ENCODE results near the gene ECT2L.

Gene ECT2L

DNA sequence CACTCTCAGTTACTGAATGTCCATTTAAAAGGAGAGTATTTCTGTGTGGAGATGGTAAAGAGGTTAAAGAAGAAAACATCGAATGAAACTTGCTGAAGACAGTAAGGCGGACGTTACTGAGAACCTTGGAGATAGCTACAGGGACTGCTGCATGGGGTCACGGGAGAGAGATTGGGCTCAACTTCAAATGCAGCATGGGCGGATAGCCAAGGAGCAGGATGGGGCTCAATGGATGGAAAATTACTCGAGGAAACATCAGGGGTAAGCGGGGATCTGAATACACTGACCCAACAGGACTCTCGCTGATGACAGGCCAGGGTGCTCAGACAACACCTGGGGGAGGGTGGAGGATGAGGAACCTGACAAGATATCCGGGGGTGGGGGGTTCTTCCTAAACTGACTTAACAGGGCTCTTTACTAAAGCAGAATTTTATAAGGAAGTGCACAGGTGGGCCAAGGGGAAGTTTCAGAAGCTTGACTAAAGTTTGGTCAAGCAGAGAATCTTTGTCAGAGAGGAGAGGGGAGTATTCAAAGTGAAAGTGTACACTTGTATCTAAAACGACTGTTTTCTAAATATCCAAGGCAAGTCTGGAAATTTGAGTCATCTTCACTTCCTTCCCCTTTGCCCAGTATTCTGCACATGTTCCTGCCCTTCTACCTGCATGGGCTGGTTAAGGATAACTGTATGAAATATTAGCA lies 22.8 kb downstream of the ECT2L start:
- no peak overlapping the region for H3K4me3 ChIP-seq (ENCODE audit: severe bottlenecking)

DNA sequence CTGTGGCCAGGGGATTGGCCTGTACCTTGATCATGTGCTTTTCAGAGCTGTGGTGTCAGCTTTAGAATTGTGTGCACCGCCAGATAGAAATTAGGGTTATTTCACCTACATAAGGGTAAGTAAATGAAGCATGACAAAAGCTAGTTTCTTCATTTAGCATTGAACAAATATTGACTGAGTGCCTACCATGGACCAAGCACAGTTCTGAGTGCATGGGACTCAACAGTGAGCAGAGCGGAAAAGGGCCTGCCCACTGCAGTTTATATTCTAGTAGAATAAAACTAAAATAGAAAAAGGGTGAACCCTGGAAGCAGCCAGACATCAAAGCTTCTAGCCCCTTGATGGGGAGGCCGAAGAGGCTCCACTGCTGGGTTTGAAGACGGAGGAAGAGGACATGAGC lies 25.6 kb downstream of the ECT2L start:
- Histone ChIP-seq H3K4me1 (ENCODE audit: insufficient read depth, poor library complexity, severe bottlenecking) (peaks cover 29% of the 10 kb centered on the region), H3K27ac (ENCODE audit: poor library complexity, severe bottlenecking) (no peak overlapping the region), H3K36me3 (ENCODE audit: low read depth) (no peaks in the 10 kb centered on the region; the same call in 1 of the 2 replicates), H3K4me3 (ENCODE audit: severe bottlenecking) (no peak overlapping the region), H3K27me3 (ENCODE audit: insufficient read depth, poor library complexity, severe bottlenecking) (no peaks in the 10 kb centered on the region), H3K9me3 (ENCODE audit: severe bottlenecking) (no peaks in the 10 kb centered on the region)
- no peak for ATAC-seq (ENCODE audit: low read depth)
- DNase-seq (ENCODE audit: low spot score), result no peak
- TF ChIP-seq, protein P1, sequence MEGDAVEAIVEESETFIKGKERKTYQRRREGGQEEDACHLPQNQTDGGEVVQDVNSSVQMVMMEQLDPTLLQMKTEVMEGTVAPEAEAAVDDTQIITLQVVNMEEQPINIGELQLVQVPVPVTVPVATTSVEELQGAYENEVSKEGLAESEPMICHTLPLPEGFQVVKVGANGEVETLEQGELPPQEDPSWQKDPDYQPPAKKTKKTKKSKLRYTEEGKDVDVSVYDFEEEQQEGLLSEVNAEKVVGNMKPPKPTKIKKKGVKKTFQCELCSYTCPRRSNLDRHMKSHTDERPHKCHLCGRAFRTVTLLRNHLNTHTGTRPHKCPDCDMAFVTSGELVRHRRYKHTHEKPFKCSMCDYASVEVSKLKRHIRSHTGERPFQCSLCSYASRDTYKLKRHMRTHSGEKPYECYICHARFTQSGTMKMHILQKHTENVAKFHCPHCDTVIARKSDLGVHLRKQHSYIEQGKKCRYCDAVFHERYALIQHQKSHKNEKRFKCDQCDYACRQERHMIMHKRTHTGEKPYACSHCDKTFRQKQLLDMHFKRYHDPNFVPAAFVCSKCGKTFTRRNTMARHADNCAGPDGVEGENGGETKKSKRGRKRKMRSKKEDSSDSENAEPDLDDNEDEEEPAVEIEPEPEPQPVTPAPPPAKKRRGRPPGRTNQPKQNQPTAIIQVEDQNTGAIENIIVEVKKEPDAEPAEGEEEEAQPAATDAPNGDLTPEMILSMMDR (IDR thresholded peaks at IDR 0.05; ENCODE audit: poor library complexity, severe bottlenecking), result no peak

More for the DNA sequence above, 22.8 kb downstream of the ECT2L start:
- DNase-seq (ENCODE audit: low spot score), result no peak
- Histone ChIP-seq H3K27me3 (ENCODE audit: insufficient read depth, poor library complexity, severe bottlenecking) (no peaks in the 10 kb centered on the region), H3K4me1 (ENCODE audit: insufficient read depth, poor library complexity, severe bottlenecking) (peaks cover 38% of the 10 kb centered on the region), H3K27ac (ENCODE audit: poor library complexity, severe bottlenecking) (peak overlapping the region; percentile 85), H3K9me3 (ENCODE audit: severe bottlenecking) (no peaks in the 10 kb centered on the region), H3K36me3 (ENCODE audit: low read depth) (no peaks in the 10 kb centered on the region; the same call in 1 of the 2 replicates)
- TF ChIP-seq, protein P1 (IDR thresholded peaks at IDR 0.05; ENCODE audit: poor library complexity, severe bottlenecking), result no peak
- ATAC-seq (ENCODE audit: low read depth), result no peak

DNA sequence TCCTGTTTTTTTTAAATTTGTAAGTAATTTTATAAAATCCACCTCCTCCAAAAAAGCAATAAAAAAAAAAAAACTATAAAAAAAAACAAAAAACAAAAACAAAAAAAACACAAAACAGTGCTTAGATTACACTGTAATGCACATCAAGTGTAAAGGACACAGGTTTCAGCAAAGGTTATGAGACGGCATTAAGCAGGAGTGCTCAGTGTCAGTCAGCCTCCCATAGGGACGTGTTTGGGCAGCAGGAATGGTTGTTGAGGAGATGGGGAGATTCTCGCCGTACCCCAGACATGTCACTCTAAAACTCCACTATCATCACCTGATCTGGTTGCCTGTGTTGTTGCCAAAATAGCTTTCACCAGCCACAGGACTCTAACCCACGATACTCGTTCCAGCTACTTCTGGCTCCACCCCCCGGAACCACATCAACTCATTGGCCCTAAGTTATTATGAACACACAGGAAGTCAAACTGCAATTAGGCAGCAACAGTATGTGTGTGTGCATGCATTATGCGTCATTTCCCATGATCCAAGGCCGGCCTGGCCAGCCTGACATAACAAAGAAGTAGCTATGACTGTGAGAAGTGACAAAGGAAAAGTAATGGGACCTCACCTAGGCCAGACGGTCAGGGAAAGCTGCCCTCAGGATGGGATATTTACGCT lies 28.7 kb downstream of the ECT2L start:
- no peaks in the 10 kb centered on the region for H3K9me3 ChIP-seq (ENCODE audit: severe bottlenecking)
- no peaks in the 10 kb centered on the region for H3K36me3 ChIP-seq (ENCODE audit: low read depth)
- TF ChIP-seq, protein P1 (IDR thresholded peaks at IDR 0.05; ENCODE audit: poor library complexity, severe bottlenecking), result no peak
- peaks cover 3% of the 10 kb centered on the region for H3K4me1 ChIP-seq (ENCODE audit: insufficient read depth, poor library complexity, severe bottlenecking)
- no peak overlapping the region for H3K27ac ChIP-seq (ENCODE audit: poor library complexity, severe bottlenecking)
- no peak overlapping the region for H3K4me3 ChIP-seq (ENCODE audit: severe bottlenecking)
- ATAC-seq (ENCODE audit: low read depth) (no peak), DNase-seq (ENCODE audit: low spot score) (no peak)
- no peaks in the 10 kb centered on the region for H3K27me3 ChIP-seq (ENCODE audit: insufficient read depth, poor library complexity, severe bottlenecking)

DNA sequence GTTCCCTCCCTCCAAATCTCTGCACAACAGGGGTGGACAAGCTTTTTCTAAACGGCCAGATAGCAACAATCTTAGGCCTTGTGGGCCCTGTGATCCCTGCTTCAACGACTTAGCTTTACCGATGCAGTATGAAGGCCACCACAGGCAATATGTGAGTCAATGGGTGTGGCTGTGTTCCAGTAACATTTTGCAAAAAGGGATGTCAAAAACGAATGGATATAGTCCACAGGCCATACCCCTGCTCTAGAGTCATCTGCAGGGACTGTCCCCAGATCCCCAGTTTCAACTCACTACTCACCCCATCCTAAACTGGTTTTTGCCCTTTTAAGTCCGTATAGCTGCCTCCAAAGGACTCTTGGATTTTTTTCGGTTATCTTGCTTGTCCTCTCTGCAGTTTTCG lies 34.4 kb downstream of the ECT2L start:
- Histone ChIP-seq H3K4me1 (ENCODE audit: insufficient read depth, poor library complexity, severe bottlenecking) (no peaks in the 10 kb centered on the region), H3K27ac (ENCODE audit: poor library complexity, severe bottlenecking) (no peak overlapping the region), H3K4me3 (ENCODE audit: severe bottlenecking) (no peak overlapping the region), H3K9me3 (ENCODE audit: severe bottlenecking) (no peaks in the 10 kb centered on the region), H3K36me3 (ENCODE audit: low read depth) (no peaks in the 10 kb centered on the region), H3K27me3 (ENCODE audit: insufficient read depth, poor library complexity, severe bottlenecking) (no peaks in the 10 kb centered on the region)
- TF ChIP-seq, protein P1 (IDR thresholded peaks at IDR 0.05; ENCODE audit: poor library complexity, severe bottlenecking), result no peak
- ATAC-seq (ENCODE audit: low read depth) (no peak), DNase-seq (ENCODE audit: low spot score) (no peak)

DNA sequence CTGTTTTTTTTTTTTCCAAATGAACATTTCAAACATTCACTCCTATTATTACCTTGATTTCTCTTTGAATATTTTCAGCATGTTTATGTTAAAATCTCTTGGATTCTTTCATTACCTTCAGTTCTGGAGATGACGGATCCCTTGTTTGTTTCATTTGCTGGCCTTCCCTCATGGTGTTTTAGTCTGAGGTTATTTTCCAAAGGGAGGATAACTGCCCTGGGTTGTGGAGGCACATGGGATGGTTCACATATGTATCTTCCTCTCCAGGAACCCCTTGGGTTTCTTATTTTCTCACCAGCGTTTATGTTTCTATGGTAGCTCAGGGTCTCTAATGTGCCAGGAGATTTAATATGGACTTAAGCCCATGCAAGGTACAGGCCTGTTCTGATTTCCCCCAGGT lies 36.3 kb downstream of the ECT2L start:
- Histone ChIP-seq H3K4me3 (ENCODE audit: severe bottlenecking) (no peak overlapping the region), H3K36me3 (ENCODE audit: low read depth) (no peaks in the 10 kb centered on the region), H3K27ac (ENCODE audit: poor library complexity, severe bottlenecking) (no peak overlapping the region), H3K4me1 (ENCODE audit: insufficient read depth, poor library complexity, severe bottlenecking) (no peaks in the 10 kb centered on the region), H3K9me3 (ENCODE audit: severe bottlenecking) (no peaks in the 10 kb centered on the region), H3K27me3 (ENCODE audit: insufficient read depth, poor library complexity, severe bottlenecking) (no peaks in the 10 kb centered on the region)
- no peak for DNase-seq (ENCODE audit: low spot score)
- ATAC-seq (ENCODE audit: low read depth), result no peak
- TF ChIP-seq, protein P1 (IDR thresholded peaks at IDR 0.05; ENCODE audit: poor library complexity, severe bottlenecking), result no peak

All from RWPE2 (cell line).